Epithelial cell of esophagus (primary cell): ENCODE measurements around the gene SMG6.

Experiments
- DNase-seq: peaks from one replicate; pipeline ENCODE4 v3.0.0; 2010; ENCODE audit warnings: low read depth
- H3K4me3 ChIP-seq: 2 replicates; pipeline ENCODE4 v1.5.1; 2011; ENCODE audit warnings: mild to moderate bottlenecking, low read length, control low read depth
- CTCF ChIP-seq: IDR thresholded peaks from 2 replicates; pipeline ENCODE4 v1.5.1; 2011; ENCODE audit warnings: low read depth, mild to moderate bottlenecking, low read length, control low read depth, inconsistent platforms; ENCODE audit not compliant: insufficient read depth; ENCODE audit errors: missing control alignments

SMG6 gene

GRCh38 chr17:2184993-2185931, 118.3 kb downstream of the SMG6 start:
- no peak overlapping the region for H3K4me3 ChIP-seq
- no peak for DNase-seq
- TF ChIP-seq CTCF = no peak

GRCh38 chr17:2183346-2183745, 120.2 kb downstream of the SMG6 start:
- TF ChIP-seq CTCF = no peak
- no peak for DNase-seq
- no peak overlapping the region for H3K4me3 ChIP-seq

GRCh38 chr17:2181897-2182448, 121.6 kb downstream of the SMG6 start:
- TF ChIP-seq CTCF = no peak
- DNase-seq = no peak

GRCh38 chr17:2181206-2181896, 122.2 kb downstream of the SMG6 start:
- no peak overlapping the region for H3K4me3 ChIP-seq
- DNase-seq = no peak
- TF ChIP-seq CTCF = no peak

More at GRCh38 chr17:2181897-2182448, 121.6 kb downstream of the SMG6 start:
- no peak overlapping the region for H3K4me3 ChIP-seq

- no peak overlapping the region for H3K4me3 ChIP-seq
- TF ChIP-seq CTCF = no peak
- no peak for DNase-seq
Measured at GRCh38 chr17:2180768-2181167, 122.8 kb downstream of the SMG6 start.

GRCh38 chr17:2179615-2180295, 123.8 kb downstream of the SMG6 start:
- H3K4me3 ChIP-seq = no peak overlapping the region
- no peak for TF ChIP-seq CTCF
- peak; percentile 27 for DNase-seq
